Fibroblast of the conjunctiva (primary cell): ENCODE data around the gene VPS13D.
"Not testable (repeated sequence)": the region's sequence is repeated elsewhere in the genome, so short reads cannot be mapped to it uniquely, and the experiment has no call there.

Experiments used
- DNase-seq: peaks from one replicate; pipeline ENCODE4 v3.0.0-alpha.2; 2010; ENCODE audit warnings: low read depth

Gene VPS13D

DNA sequence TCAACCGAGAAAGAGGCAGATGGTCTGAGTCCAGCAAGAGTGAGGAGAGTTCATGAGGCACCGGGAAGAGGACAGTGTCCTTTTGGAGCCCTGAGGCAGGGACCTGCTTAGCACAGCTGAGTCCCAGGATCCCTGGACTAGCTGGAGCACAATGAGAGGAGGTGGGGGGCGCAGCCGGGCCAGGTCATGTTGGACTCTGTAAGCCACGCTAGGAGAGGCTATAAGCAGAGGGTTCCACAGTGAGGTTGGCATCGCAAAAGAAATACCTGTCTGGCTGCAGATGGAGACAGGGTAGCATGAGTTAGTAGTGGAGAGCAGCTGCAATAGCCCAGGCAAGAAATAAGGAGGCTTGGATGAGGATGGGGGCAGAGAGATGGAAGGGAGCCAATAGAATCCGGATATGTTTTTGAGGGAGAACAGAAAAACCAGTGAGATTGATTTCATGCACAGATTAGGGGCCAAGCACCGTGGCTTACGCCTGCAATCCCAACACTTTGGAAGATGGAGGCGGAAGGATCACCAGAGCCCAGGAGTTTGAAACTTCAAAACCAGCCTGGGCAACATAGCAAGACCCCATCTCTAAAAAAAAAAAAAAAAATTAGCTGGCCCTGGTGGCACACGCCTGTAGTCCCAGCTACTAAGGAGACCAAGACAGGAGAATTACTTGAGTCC is 290.0 kb downstream of the VPS13D start:
- no peak for DNase-seq

DNA sequence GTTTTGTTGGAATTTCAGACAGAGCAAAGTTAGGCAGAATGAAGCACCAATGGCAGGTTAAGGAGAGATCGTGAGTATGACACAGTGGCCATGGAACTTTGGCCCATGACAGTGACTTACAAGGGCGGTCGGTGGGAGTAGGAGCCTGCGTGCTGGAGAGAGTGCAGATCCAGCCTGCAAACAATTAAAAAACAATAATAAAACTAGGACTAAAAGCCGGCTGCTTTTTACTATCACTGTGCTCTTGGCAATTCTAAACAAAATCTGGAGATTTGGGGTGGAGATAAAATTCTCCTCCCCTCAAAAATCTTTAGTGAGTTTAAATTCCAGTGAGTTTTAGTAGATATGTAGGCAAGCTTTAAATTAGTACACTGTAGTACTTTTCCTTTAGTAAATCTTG is 291.3 kb downstream of the VPS13D start:
- DNase-seq = no peak

DNA sequence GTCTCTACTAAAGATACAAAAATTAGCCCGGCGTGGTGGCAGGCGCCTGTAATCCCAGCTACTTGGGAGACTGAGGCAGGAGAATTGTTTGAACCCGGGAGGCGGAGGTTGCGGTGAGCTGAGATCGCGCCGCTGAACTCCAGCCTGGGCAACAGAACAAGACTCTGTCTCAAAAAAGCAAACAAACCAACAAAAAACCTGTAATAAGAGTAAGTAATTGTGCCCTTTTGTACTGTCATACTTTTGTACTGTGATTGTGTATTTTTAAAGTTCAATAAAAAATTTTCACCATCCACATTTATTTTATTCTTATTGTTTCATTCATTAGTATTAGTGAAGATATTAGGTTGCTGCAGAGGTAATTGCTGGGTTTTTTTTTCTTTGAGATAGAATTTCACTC is 292.9 kb downstream of the VPS13D start:
- not testable (repeated sequence) for DNase-seq

- no peak for DNase-seq
Observed at GRCh38 chr1:12524266-12524665, 294.4 kb downstream of the VPS13D start.

- DNase-seq = no peak
Observed at GRCh38 chr1:12525311-12526181, 295.7 kb downstream of the VPS13D start.

- no peak for DNase-seq
Observed at GRCh38 chr1:12527564-12527963, 297.7 kb downstream of the VPS13D start.

DNA sequence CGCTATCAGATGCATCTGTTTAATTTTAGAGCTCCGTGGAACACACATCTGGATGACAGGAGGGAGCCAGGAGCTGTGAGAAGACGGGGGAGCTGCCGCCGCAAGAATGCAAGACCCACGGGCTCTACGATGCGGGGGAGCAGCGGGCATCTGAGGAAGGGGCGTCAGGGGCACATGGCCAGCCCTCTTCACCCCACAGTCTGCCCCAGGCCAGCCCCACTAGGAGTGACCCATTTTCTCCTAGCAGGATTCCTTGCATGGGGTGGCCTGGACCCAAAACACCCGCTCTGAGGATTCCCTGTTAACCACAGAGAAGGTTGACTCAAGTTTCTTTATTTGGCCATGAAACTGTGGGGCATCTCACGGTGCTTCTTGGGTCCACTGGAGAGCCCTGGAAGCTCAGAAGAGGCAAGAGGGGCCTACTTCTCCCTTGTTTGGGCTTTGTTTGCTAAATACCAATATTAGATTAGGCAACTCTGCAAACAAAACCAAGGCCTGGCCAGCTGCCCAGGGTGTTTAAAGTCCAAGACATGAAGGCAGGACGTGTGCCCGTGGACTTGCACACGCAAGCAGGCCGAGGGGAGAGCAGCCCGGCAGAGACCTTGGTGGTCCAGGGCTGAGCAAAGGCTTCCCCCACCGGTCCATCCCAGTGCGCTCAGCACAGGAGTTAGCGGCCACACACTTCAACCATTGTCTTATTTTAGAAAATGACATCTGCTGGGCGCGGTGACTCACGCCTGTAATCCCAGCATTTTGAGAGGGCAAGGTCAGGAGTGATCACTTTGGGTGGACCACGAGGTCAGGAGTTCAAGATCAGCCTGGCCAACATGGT is 298.4 kb downstream of the VPS13D start:
- peak; percentile 67 for DNase-seq

GRCh38 chr1:12529640-12530174 is 299.9 kb downstream of the VPS13D start:
- DNase-seq = no peak

DNA sequence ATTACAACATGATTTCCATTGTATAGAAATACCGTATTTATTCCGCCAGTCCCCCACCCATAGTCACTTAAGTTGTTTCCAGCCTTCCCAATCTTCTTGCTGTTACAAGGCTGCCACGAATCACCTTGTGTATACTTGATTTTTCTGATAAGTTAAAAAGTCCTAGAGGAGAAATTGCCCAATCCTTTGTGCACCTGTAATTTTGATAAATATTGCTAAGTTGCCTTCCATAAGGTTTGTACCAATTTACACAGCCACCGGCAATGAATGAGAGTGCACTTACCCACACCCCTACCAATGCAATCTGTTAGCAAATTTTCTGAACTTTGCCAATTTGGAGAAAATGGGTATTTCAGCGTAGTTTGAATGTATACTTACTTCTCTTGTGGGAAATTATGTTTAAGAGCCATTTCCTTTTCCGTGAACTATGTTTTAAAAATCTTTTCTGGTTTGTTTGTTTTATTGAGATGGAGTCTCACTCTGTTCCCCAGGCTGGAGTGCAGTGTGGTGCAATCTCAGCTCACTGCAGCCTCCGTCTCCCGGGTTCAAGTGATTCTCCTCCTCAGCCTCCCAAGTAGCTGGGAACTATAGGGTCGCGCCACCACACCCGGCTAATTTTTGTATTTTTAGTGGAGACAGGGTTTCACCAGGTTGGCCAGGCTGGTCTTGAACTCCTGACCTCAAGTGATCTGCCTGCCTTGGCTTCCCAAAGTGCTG is 300.8 kb downstream of the VPS13D start:
- no peak for DNase-seq

GRCh38 chr1:12531179-12531499 is 301.3 kb downstream of the VPS13D start:
- no peak for DNase-seq

DNA sequence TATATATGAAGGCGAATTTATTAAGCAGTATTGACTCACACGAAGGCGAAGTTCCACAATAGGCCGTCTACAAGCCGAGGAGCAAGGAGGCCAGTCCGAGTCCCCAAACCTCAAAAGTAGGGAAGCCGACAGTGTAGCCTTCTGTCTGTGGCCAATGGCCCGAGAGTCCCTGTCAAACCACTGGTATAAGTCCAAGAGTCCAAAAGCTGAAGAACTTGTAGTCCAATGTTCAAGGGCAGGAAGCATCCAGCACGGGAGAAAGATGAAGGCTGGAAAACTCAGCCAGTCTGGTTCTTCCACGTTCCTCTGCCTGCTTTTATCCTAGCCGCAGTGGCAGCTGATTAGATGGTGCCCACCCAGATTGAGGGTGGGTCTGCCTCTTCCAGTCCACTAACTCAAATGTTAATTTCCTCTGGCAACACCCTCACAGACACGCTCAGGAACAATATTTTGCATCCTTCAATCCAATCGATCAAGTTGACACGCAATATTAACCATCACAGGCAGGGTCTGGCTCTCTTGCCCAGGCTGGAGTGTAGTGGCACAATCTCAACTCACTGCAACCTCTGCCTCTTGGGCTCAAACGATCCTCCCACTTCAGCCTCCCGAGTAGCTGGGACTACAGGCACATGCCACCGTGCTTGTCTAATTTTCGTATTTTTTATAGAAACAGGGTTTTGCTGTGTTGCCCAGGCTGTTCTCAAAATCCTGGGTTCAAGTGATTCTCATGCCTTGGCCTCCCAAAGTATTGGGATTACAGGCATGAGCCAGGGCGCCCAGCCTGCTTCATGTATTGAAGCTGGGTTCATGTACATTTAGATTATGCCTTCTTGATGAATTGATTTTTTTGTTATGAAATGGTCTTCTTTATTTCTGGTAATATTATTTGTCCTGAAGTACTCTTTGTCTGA is 302.8 kb downstream of the VPS13D start:
- DNase-seq = no peak

- DNase-seq = no peak
Observed at GRCh38 chr1:12536023-12536639, 306.3 kb downstream of the VPS13D start.

GRCh38 chr1:12537294-12537693 is 307.5 kb downstream of the VPS13D start:
- no peak for DNase-seq

GRCh38 chr1:12537906-12538461 is 308.2 kb downstream of the VPS13D start:
- DNase-seq = no peak

DNA sequence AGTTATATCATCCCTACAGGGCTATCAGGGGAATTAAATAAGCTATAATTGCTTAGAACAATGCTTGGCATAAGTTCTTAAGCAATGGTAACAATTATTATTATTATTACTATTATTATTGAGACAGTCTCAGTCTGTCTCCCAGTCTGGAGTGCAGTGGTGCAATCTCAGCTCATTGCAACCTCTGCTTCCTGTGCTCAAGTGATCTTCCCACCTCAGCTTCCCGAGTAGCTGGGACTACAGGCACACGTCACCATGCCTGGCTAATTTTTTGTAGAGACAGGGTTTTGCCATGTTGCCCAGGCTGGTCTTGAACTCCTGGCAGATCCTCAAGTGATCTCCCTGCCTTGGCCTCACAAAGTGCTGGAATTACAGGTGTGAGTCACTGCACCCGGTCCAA is 308.7 kb downstream of the VPS13D start:
- not testable (repeated sequence) for DNase-seq

GRCh38 chr1:12539320-12539704 is 309.5 kb downstream of the VPS13D start:
- no peak for DNase-seq

- DNase-seq = peak; percentile 80
Observed at GRCh38 chr1:12539705-12540579, 310.1 kb downstream of the VPS13D start.

- DNase-seq = no peak
Observed at GRCh38 chr1:12540580-12541273, 310.9 kb downstream of the VPS13D start.
